Measurements from ENCODE around the gene SETD9. TPM values are rescaled to one million over a fixed set of nuclear protein-coding genes. Genes with fewer than 3 reads are reported as not detected.

Gene SETD9
- polyA plus RNA-seq, 3 donors, result 5.8 to 24.8 (median 7.8) TPM

GRCh38 chr5:56951946-56952691 lies 42.7 kb downstream of the SETD9 start, which contains the start of gene MIER3:
Gene MIER3, minus strand, starts transcription at chr5:56952123. Its CDS starts 21 bp downstream, at chr5:56952102.
- peaks cover 15 to 22% (median 18%) of the 10 kb centered on the region in 3 donors for H3K27me3 Mint-ChIP-seq (ENCODE audit: low read depth in 3 of 3)
- H3K4me3 Mint-ChIP-seq, result peak within 1 kb of the TSS; percentile 98 to 99
- Histone ChIP-seq H3K4me3 (replicated peaks in 1 of 3; ENCODE audit: low read depth in 2 of 3, low read length in 3 of 3) (peak within 1 kb of the TSS; percentile 63 to 90 (median 81)), H3K36me3 (replicated peaks in 1 of 2; ENCODE audit: control insufficient read depth in 1 of 2, insufficient read depth in 2 of 2, low read length in 2 of 2) (peaks cover 0 to 4% of the 10 kb centered on the region in 2 donors), H3K4me2 (replicated peaks; ENCODE audit: extremely low read depth, low read length, poor library complexity, severe bottlenecking) (peak within 1 kb of the TSS; percentile 92), H2AFZ (ENCODE audit: insufficient read depth, low read depth, low read length, poor library complexity, severe bottlenecking) (peak within 1 kb of the TSS; percentile 92), H3K79me2 (ENCODE audit: insufficient read depth, low read length) (peaks cover 9% of the 10 kb centered on the region), H3K27ac (ENCODE audit: low read depth in 1 of 2, low read length in 2 of 2) (no peak within 1 kb of the TSS), H3K9me3 (replicated peaks in 1 of 2; ENCODE audit: control insufficient read depth in 1 of 2, insufficient read depth in 1 of 2, low read length in 2 of 2) (no peaks in the 10 kb centered on the region), H3K9ac (ENCODE audit: insufficient read depth, low read length, poor library complexity, severe bottlenecking) (peak within 1 kb of the TSS; percentile 77), H3K4me1 (ENCODE audit: control insufficient read depth in 1 of 2, insufficient read depth in 2 of 2, low read length in 2 of 2) (peaks cover 13 to 25% of the 10 kb centered on the region in 2 donors), H3K27me3 (ENCODE audit: control insufficient read depth in 2 of 2, insufficient read depth in 2 of 2, low read length in 2 of 2) (peaks cover 12 to 21% of the 10 kb centered on the region in 2 donors), H4K20me1 (ENCODE audit: insufficient read depth, low read length) (no peaks in the 10 kb centered on the region)
- peaks cover 0 to 2% (median 0%) of the 10 kb centered on the region in 7 donors for H3K9me3 Mint-ChIP-seq
- peaks cover 24% of the 10 kb centered on the region for H3K4me1 Mint-ChIP-seq
- WGBS (ENCODE audit: insufficient coverage), result under 1% methylated on average over 86 of the region's 89 CpGs
- TF ChIP-seq CTCF (IDR thresholded peaks at IDR 0.05), result no peak
- DNase-seq, result peak; percentile 41 to 71 (median 62)
- H3K36me3 Mint-ChIP-seq, result peaks cover 5 to 10% of the 10 kb centered on the region in 2 donors
- intact Hi-C loops (cut with micrococcal nuclease), result loop anchor here in 1 of 2 donors (10.0 kb wide), 1 partner anchor 47 kb away; the partner anchor contains the start of gene SETD9
- H3K27ac Mint-ChIP-seq, result peak within 1 kb of the TSS in 3 of 7 donors; percentile 74 to 83 (median 77)

- Histone ChIP-seq H4K20me1 (ENCODE audit: insufficient read depth, low read length) (no peaks in the 10 kb centered on the region), H3K4me2 (replicated peaks; ENCODE audit: extremely low read depth, low read length, poor library complexity, severe bottlenecking) (no peak overlapping the region), H3K27ac (ENCODE audit: low read depth in 1 of 2, low read length in 2 of 2) (no peak overlapping the region), H3K36me3 (replicated peaks in 1 of 2; ENCODE audit: control insufficient read depth in 1 of 2, insufficient read depth in 2 of 2, low read length in 2 of 2) (no peaks in the 10 kb centered on the region), H3K4me3 (replicated peaks in 1 of 3; ENCODE audit: low read depth in 2 of 3, low read length in 3 of 3) (no peak overlapping the region), H2AFZ (ENCODE audit: insufficient read depth, low read depth, low read length, poor library complexity, severe bottlenecking) (no peak overlapping the region), H3K27me3 (ENCODE audit: control insufficient read depth in 2 of 2, insufficient read depth in 2 of 2, low read length in 2 of 2) (peaks cover 12 to 24% of the 10 kb centered on the region in 2 donors), H3K9me3 (replicated peaks in 1 of 2; ENCODE audit: control insufficient read depth in 1 of 2, insufficient read depth in 1 of 2, low read length in 2 of 2) (no peaks in the 10 kb centered on the region), H3K79me2 (ENCODE audit: insufficient read depth, low read length) (peaks cover 9% of the 10 kb centered on the region), H3K9ac (ENCODE audit: insufficient read depth, low read length, poor library complexity, severe bottlenecking) (no peak overlapping the region), H3K4me1 (ENCODE audit: control insufficient read depth in 1 of 2, insufficient read depth in 2 of 2, low read length in 2 of 2) (peaks cover 13 to 25% of the 10 kb centered on the region in 2 donors)
- Mint-ChIP-seq H3K27ac (no peak overlapping the region), H3K9me3 (peaks cover 0 to 2% (median 0%) of the 10 kb centered on the region in 7 donors), H3K4me3 (no peak overlapping the region), H3K36me3 (peaks cover 0 to 2% of the 10 kb centered on the region in 2 donors), H3K4me1 (peaks cover 24% of the 10 kb centered on the region), H3K27me3 (ENCODE audit: low read depth in 3 of 3) (peaks cover 15 to 24% (median 22%) of the 10 kb centered on the region in 3 donors)
- DNase-seq, result no peak
- intact Hi-C loops (cut with micrococcal nuclease), result loop anchor here in 1 of 2 donors (10.0 kb wide), 1 partner anchor 49 kb away; the partner anchor contains the start of gene SETD9
- no peak for TF ChIP-seq CTCF (IDR thresholded peaks at IDR 0.05)
- WGBS (ENCODE audit: insufficient coverage), result no CpG with 5 or more reads among the region's 1 CpG
Measured at GRCh38 chr5:56954262-56954661, 44.9 kb downstream of the SETD9 start.

Measured in CD14-positive monocyte (primary cell).